Thyroid gland (tissue), 4 donors: ENCODE measurements around the gene GRN.

Experiments
- POLR2A ChIP-seq, 2 donors: fragments of 450-650 bp; IDR thresholded peaks; one replicate each; pipeline ENCODE4 v1.6.1; 2017; ENCODE audit warnings: antibody characterized with exemption in 2 of 2, mild to moderate bottlenecking in 2 of 2, moderate library complexity in 1 of 2
- TF ChIP-seq, protein P1 (sequence below), 6 experiments: fragments of 200-600 bp in 3 of 6; fragments of 450-650 bp in 3 of 6; sonication (generic) in 3 of 6; IDR thresholded peaks; one replicate each; pipeline ENCODE4 v1.5.1; 2016 to 2019; ENCODE audit warnings: antibody characterized with exemption in 6 of 6, mild to moderate bottlenecking in 2 of 6, inconsistent platforms in 1 of 6, moderate library complexity in 1 of 6

GRCh38 chr17:44378171-44378705 lies 33.1 kb downstream of the GRN start:
- TF ChIP-seq, protein P1, sequence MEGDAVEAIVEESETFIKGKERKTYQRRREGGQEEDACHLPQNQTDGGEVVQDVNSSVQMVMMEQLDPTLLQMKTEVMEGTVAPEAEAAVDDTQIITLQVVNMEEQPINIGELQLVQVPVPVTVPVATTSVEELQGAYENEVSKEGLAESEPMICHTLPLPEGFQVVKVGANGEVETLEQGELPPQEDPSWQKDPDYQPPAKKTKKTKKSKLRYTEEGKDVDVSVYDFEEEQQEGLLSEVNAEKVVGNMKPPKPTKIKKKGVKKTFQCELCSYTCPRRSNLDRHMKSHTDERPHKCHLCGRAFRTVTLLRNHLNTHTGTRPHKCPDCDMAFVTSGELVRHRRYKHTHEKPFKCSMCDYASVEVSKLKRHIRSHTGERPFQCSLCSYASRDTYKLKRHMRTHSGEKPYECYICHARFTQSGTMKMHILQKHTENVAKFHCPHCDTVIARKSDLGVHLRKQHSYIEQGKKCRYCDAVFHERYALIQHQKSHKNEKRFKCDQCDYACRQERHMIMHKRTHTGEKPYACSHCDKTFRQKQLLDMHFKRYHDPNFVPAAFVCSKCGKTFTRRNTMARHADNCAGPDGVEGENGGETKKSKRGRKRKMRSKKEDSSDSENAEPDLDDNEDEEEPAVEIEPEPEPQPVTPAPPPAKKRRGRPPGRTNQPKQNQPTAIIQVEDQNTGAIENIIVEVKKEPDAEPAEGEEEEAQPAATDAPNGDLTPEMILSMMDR (IDR thresholded peaks at IDR 0.05): no peak
- TF ChIP-seq POLR2A (IDR thresholded peaks at IDR 0.05): no peak
